Ovary (tissue), 3 donors: ENCODE results near the gene NOCT.

Source experiments
- CTCF ChIP-seq, 3 donors: fragments of 450-650 bp in 2 of 3; fragments of 200-600 bp in 1 of 3; IDR thresholded peaks; one replicate each; pipeline versions ENCODE4 v1.5.1 to v1.8.0; 2016 to 2022; ENCODE audit warnings: antibody characterized with exemption in 3 of 3, mild to moderate bottlenecking in 1 of 3
- EP300 ChIP-seq: sonication (generic); formaldehyde crosslinking; IDR thresholded peaks from one replicate; pipeline ENCODE4 v1.6.1; 2017; ENCODE audit warnings: antibody characterized with exemption
- POLR2A ChIP-seq: fragments of 450-650 bp; IDR thresholded peaks from one replicate; pipeline ENCODE4 v1.6.1; 2017; ENCODE audit warnings: antibody characterized with exemption, mild to moderate bottlenecking, moderate library complexity
- donor health status: DM: no; HTN: no; CAD: no.

GRCh38 chr4:139025841-139026240, 10.3 kb downstream of the NOCT start:
- TF ChIP-seq CTCF (IDR thresholded peaks at IDR 0.05) = no peak
- no peak for TF ChIP-seq POLR2A
- TF ChIP-seq EP300 = no peak
